HepG2 (cell line): Measurements from ENCODE around the gene TEX101. TPM values are rescaled to one million over a fixed set of nuclear protein-coding genes. Genes with fewer than 3 reads are reported as not detected.

ENCODE experiments used
- EED ChIP-seq: sonication (generic); formaldehyde crosslinking; IDR thresholded peaks from 2 replicates; pipeline ENCODE4 v1.5.0; 2020; ENCODE audit warnings: mild to moderate bottlenecking, missing genetic modification reagents
- FOXJ3 ChIP-seq: sonication (generic); formaldehyde crosslinking; IDR thresholded peaks from 2 replicates; pipeline ENCODE4 v1.4.0; 2020; ENCODE audit warnings: missing genetic modification reagents, mild to moderate bottlenecking, borderline replicate concordance
- GABPB1 ChIP-seq: IDR thresholded peaks from 2 replicates; pipeline ENCODE4 v1.6.1; 2016; ENCODE audit warnings: mild to moderate bottlenecking, missing genetic modification reagents, moderate library complexity, missing compliant biosample characterization
- GMEB2 ChIP-seq: IDR thresholded peaks from 2 replicates; pipeline ENCODE4 v1.6.1; 2016; ENCODE audit warnings: missing biosample characterization, missing genetic modification reagents, low read depth
- KDM6A ChIP-seq: IDR thresholded peaks from 2 replicates; pipeline ENCODE4 v1.6.1; 2016; ENCODE audit warnings: low read depth
- LCORL ChIP-seq, 2 experiments: fragments of 450-650 bp in 1 of 2; sonication (generic) in 1 of 2; formaldehyde crosslinking in 1 of 2; IDR thresholded peaks; 2 replicates each; pipeline versions ENCODE4 v1.5.0 to v1.6.1; 2017 to 2020; ENCODE audit warnings: antibody characterized with exemption in 1 of 2, missing genetic modification reagents in 1 of 2
- MXD4 ChIP-seq: IDR thresholded peaks from 2 replicates; pipeline ENCODE4 v1.6.1; 2016; ENCODE audit warnings: mild to moderate bottlenecking, missing biosample characterization, missing genetic modification reagents
- MXI1 ChIP-seq: IDR thresholded peaks from 3 replicates; pipeline ENCODE4 v1.6.1; 2012; ENCODE audit warnings: low read depth, low read length, inconsistent platforms, borderline replicate concordance
- NFAT5 ChIP-seq: sonication (generic); formaldehyde crosslinking; IDR thresholded peaks from 2 replicates; pipeline ENCODE4 v1.4.0; 2020; ENCODE audit warnings: missing genetic modification reagents
- PLSCR1 ChIP-seq: sonication (generic); formaldehyde crosslinking; IDR thresholded peaks from 2 replicates; pipeline ENCODE4 v1.5.0; 2020; ENCODE audit warnings: missing genetic modification reagents, mild to moderate bottlenecking, borderline replicate concordance
- POLR2A ChIP-seq, 2 experiments: IDR thresholded peaks; 2 replicates each; pipeline ENCODE4 v1.6.1; 2011; ENCODE audit warnings: low read depth in 2 of 2, low read length in 2 of 2, mild to moderate bottlenecking in 1 of 2, moderate library complexity in 1 of 2; ENCODE audit not compliant: insufficient read depth in 1 of 2
- POLR2AphosphoS5 ChIP-seq: IDR thresholded peaks from 2 replicates; pipeline ENCODE4 v1.6.1; 2012; ENCODE audit warnings: low read depth, low read length
- POLR2G ChIP-seq: fragments of 200-400 bp; formaldehyde crosslinking; IDR thresholded peaks from 2 replicates; pipeline ENCODE4 v1.6.1; 2018; ENCODE audit warnings: mild to moderate bottlenecking, low read depth, low read length, moderate library complexity
- RBAK ChIP-seq: sonication (generic); formaldehyde crosslinking; IDR thresholded peaks from 2 replicates; pipeline ENCODE4 v1.5.1; 2020; ENCODE audit warnings: mild to moderate bottlenecking, missing genetic modification reagents
- REPIN1 ChIP-seq: sonication (generic); formaldehyde crosslinking; IDR thresholded peaks from 2 replicates; pipeline ENCODE4 v1.8.0; 2022; ENCODE audit warnings: missing genetic modification reagents, low read depth, mild to moderate bottlenecking, borderline replicate concordance
- TGIF2 ChIP-seq: IDR thresholded peaks from 2 replicates; pipeline ENCODE4 v1.6.1; 2016; ENCODE audit warnings: control low read depth, missing compliant biosample characterization
- ZNF691 ChIP-seq: sonication (generic); formaldehyde crosslinking; IDR thresholded peaks from 2 replicates; pipeline ENCODE4 v1.4.0; 2020; ENCODE audit warnings: missing genetic modification reagents, low read depth, mild to moderate bottlenecking, borderline replicate concordance
- ZNF766 ChIP-seq: sonication (generic); formaldehyde crosslinking; IDR thresholded peaks from 2 replicates; pipeline ENCODE4 v1.5.0; 2020; ENCODE audit warnings: missing genetic modification reagents, borderline replicate concordance
- ZNF841 ChIP-seq: sonication (generic); formaldehyde crosslinking; IDR thresholded peaks from 2 replicates; pipeline ENCODE4 v1.8.1; 2023; ENCODE audit warnings: missing genetic modification reagents, borderline replicate concordance
- ZZZ3 ChIP-seq: sonication (generic); formaldehyde crosslinking; IDR thresholded peaks from 2 replicates; pipeline ENCODE4 v1.4.0; 2020; ENCODE audit warnings: missing genetic modification reagents, mild to moderate bottlenecking, borderline replicate concordance
- polyA plus RNA-seq, 8 experiments: library from polyadenylated mRNA; depleted of rRNA in 3 of 8; stranded (reverse) in 7 of 8; unstranded in 1 of 8; fragments of >200 nt; fragmentation: Illumina TruSeq in 4 of 8; extraction: Trizol in 4 of 8; gene quantifications; 2 replicates each; pipeline versions ENCODE4 v1.2.1 to v1.2.3, GENCODE V29; 2011 to 2016; ENCODE audit warnings: low read depth in 4 of 8, missing spikeins in 1 of 8, mixed read lengths in 1 of 8; ENCODE audit not compliant: insufficient read depth in 1 of 8
- total RNA-seq, 5 experiments: library from RNA; depleted of rRNA; stranded (reverse); fragments of >200 nt; fragmentation: Illumina TruSeq; extraction: Trizol; gene quantifications; 2 replicates each; pipeline ENCODE4 v1.2.3, GENCODE V29; 2016; ENCODE audit warnings: low read depth in 1 of 5

The TEX101 gene
- total and polyA plus RNA-seq, 2 of the 13 experiments (the other 11 are each of a cell fraction or from before 2014, with no cell fraction given), result not detected

- TF ChIP-seq GMEB2, result no peak
- TF ChIP-seq ZNF766 (CRISPR knock-in tag), result no peak
- TF ChIP-seq TGIF2, result 0 out of 2 replicates have a peak, but pooled peaks have one; percentile 23
- TF ChIP-seq LCORL (IDR thresholded peaks at IDR 0.05), result no peak
- 0 out of 2 replicates have a peak, but pooled peaks have one; percentile 52 for TF ChIP-seq LCORL (CRISPR knock-in tag; IDR thresholded peaks at IDR 0.05)
- TF ChIP-seq POLR2AphosphoS5, result peak; percentile 42
- TF ChIP-seq POLR2G, result peak; percentile 45; the same call in 1 of the 2 replicates
- no peak for TF ChIP-seq RBAK (CRISPR knock-in tag)
- TF ChIP-seq REPIN1 (CRISPR knock-in tag), result peak; percentile 41; the same call in 1 of the 2 replicates
- 0 out of 2 replicates have a peak, but pooled peaks have one; percentile 32 for TF ChIP-seq ZZZ3 (CRISPR knock-in tag)
- no peak for TF ChIP-seq KDM6A (CRISPR knock-in tag)
- TF ChIP-seq MXD4 (CRISPR knock-in tag), result no peak
- no peak for TF ChIP-seq ZNF841 (CRISPR knock-in tag)
- 0 out of 2 replicates have a peak, but pooled peaks have one; percentile 43 for TF ChIP-seq ZNF691 (CRISPR knock-in tag)
- TF ChIP-seq GABPB1 (CRISPR knock-in tag), result no peak
- TF ChIP-seq FOXJ3 (CRISPR knock-in tag), result no peak
- TF ChIP-seq EED (CRISPR knock-in tag), result no peak
- no peak for TF ChIP-seq NFAT5 (CRISPR knock-in tag)
- no peak for TF ChIP-seq PLSCR1 (CRISPR knock-in tag)
- no peak for TF ChIP-seq MXI1
- TF ChIP-seq POLR2A (IDR thresholded peaks at IDR 0.05; ENCODE audit: insufficient read depth in 1 of 2, low read depth in 2 of 2, low read length in 2 of 2), result peak in 1 of 2 experiments; percentile 47; a peak in 2 of 4 replicates
Observed at GRCh38 chr19:43463381-43464133, 48.9 kb downstream of the TEX101 start (continued).
